Measurements from ENCODE around the gene DERL3. TPM values are rescaled to one million over a fixed set of nuclear protein-coding genes. Genes with fewer than 3 reads are reported as not detected.

The DERL3 gene
- total and polyA plus RNA-seq, 2 of the 13 experiments (the other 11 are each of a cell fraction or from before 2014, with no cell fraction given), result not detected

DNA sequence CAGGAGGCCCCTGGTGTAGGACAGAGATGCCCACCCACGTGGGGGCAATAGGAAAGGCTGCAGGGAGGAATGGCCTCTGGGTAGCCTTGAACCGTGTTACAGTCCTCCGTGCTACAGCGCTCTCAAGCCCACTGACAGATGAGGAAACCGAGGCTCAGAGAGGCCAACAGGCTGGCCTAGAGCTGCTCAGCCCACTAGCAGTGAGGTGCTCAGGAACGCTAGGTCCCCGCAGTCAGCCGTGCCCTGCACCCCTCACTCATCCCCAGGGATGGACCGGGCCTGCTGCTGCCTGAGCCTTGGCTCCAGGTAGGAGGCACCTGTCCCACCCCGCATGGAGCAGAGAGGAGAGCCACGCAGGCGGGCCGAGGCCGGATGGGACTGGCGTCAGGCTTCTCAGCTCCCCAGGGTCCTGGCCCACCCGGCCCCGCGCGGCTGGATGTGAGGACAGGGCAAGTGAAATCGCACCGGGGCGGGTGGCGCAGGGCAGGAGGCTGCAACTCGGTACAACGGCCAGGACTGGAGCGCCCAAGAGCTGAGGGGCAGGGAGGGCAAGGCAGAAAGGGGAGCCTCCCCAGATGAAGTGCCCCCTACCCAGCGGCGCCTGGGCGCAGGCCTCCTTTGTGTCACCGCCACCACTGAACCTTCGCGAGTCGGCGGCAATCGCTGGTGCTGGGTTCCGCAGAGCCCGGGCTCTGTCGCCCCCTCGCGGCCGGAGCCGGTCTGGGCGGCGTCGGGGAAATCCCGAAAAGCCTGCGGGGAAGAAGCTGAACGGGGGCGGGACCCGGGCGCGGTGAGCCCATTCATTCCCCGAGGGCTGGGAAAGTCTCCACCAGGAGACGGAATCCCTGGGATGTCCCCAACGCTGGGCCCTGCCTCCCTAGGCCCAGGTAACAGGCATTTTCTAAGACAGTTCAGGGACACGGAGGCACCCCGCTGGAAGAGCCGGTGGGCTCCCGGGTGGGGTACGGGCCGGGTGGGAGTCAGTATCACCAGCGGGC is 10.5 kb upstream of the DERL3 start (continued):
- TF ChIP-seq ZHX2 (IDR thresholded peaks at IDR 0.05; ENCODE audit: low read depth) (no peak), ZHX2 (CRISPR knock-in tag; IDR thresholded peaks at IDR 0.05; ENCODE audit: borderline replicate concordance) (no peak), ZNF121 (CRISPR knock-in tag; IDR thresholded peaks at IDR 0.05) (no peak), HHEX (CRISPR knock-in tag; IDR thresholded peaks at IDR 0.05) (no peak), ZNF660 (CRISPR knock-in tag; IDR thresholded peaks at IDR 0.05; ENCODE audit: borderline replicate concordance, low read depth) (no peak), ARID4A (CRISPR knock-in tag; IDR thresholded peaks at IDR 0.05; ENCODE audit: borderline replicate concordance) (peak; percentile 57; the same call in 1 of the 2 replicates), ZMYM3 (CRISPR knock-in tag; IDR thresholded peaks at IDR 0.05) (no peak; the same call in none of the 2 replicates), BRD4 (CRISPR knock-in tag; IDR thresholded peaks at IDR 0.05) (no peak), CSRNP1 (CRISPR knock-in tag; IDR thresholded peaks at IDR 0.05) (peak; percentile 66; the same call in 1 of the 2 replicates), STAG1 (CRISPR knock-in tag; IDR thresholded peaks at IDR 0.05) (peak; percentile 99)
- TF ChIP-seq, protein P1, sequence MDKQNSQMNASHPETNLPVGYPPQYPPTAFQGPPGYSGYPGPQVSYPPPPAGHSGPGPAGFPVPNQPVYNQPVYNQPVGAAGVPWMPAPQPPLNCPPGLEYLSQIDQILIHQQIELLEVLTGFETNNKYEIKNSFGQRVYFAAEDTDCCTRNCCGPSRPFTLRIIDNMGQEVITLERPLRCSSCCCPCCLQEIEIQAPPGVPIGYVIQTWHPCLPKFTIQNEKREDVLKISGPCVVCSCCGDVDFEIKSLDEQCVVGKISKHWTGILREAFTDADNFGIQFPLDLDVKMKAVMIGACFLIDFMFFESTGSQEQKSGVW (CRISPR knock-in tag; IDR thresholded peaks at IDR 0.05; ENCODE audit: borderline replicate concordance), result no peak
